ENCODE measurements around the gene ARSG.
"Not testable (repeated sequence)": the region's sequence is repeated elsewhere in the genome, so short reads cannot be mapped to it uniquely, and the experiment has no call there.

The ARSG gene

GRCh38 chr17:68260051-68260762, 31.1 kb upstream of the ARSG start:
- Histone ChIP-seq H3K4me2 (peak overlapping the region; percentile 59), H3K4me1 (ENCODE audit: low read depth, poor library complexity, severe bottlenecking) (peaks cover 44% of the 10 kb centered on the region), H3K79me2 (ENCODE audit: insufficient read depth, low read depth) (no peaks in the 10 kb centered on the region), H3K27me3 (ENCODE audit: insufficient read depth, low read depth) (no peaks in the 10 kb centered on the region), H3K9ac (no peak overlapping the region), H2AFZ (ENCODE audit: low read depth) (no peak overlapping the region), H3K36me3 (ENCODE audit: insufficient read depth) (no peaks in the 10 kb centered on the region), H3K27ac (peak overlapping the region; percentile 79; the same call in 1 of the 2 replicates), H3K4me3 (IDR thresholded peaks at IDR 0.05; ENCODE audit: insufficient read depth, low read depth, low read length) (no peak overlapping the region), H4K20me1 (ENCODE audit: insufficient read depth) (no peaks in the 10 kb centered on the region)
- no peak for TF ChIP-seq CTCF (conservative IDR thresholded peaks at IDR 0.05; ENCODE audit: low read depth, low read length)

GRCh38 chr17:68262467-68262866, 28.8 kb upstream of the ARSG start:
- H3K79me2 ChIP-seq (ENCODE audit: insufficient read depth, low read depth); H2AFZ ChIP-seq (ENCODE audit: low read depth); H4K20me1 ChIP-seq (ENCODE audit: insufficient read depth); H3K4me2 ChIP-seq; H3K9ac ChIP-seq; H3K36me3 ChIP-seq (ENCODE audit: insufficient read depth); H3K4me3 ChIP-seq (IDR thresholded peaks at IDR 0.05; ENCODE audit: insufficient read depth, low read depth, low read length); H3K27ac ChIP-seq; H3K27me3 ChIP-seq (ENCODE audit: insufficient read depth, low read depth): not testable (repeated sequence)
- peaks cover 48% of the 10 kb centered on the region for H3K4me1 ChIP-seq (ENCODE audit: low read depth, poor library complexity, severe bottlenecking)

GRCh38 chr17:68263101-68263681, 28.1 kb upstream of the ARSG start:
- peak overlapping the region; percentile 55; the same call in 1 of the 2 replicates for H3K4me2 ChIP-seq
- peak overlapping the region; percentile 30 for H3K27ac ChIP-seq
- H3K9ac ChIP-seq; H3K79me2 ChIP-seq (ENCODE audit: insufficient read depth, low read depth); H3K4me3 ChIP-seq (IDR thresholded peaks at IDR 0.05; ENCODE audit: insufficient read depth, low read depth, low read length); H3K36me3 ChIP-seq (ENCODE audit: insufficient read depth); H4K20me1 ChIP-seq (ENCODE audit: insufficient read depth); H3K27me3 ChIP-seq (ENCODE audit: insufficient read depth, low read depth): not testable (repeated sequence)
- H3K4me1 ChIP-seq (ENCODE audit: low read depth, poor library complexity, severe bottlenecking) = peaks cover 40% of the 10 kb centered on the region
- H2AFZ ChIP-seq (ENCODE audit: low read depth) = peak overlapping the region; percentile 39; the same call in 1 of the 2 replicates
- TF ChIP-seq CTCF (conservative IDR thresholded peaks at IDR 0.05; ENCODE audit: low read depth, low read length) = peak; percentile 85

- not testable (repeated sequence) for H3K36me3 ChIP-seq (ENCODE audit: insufficient read depth); H3K27ac ChIP-seq; H4K20me1 ChIP-seq (ENCODE audit: insufficient read depth); H3K27me3 ChIP-seq (ENCODE audit: insufficient read depth, low read depth); H3K4me2 ChIP-seq; H3K79me2 ChIP-seq (ENCODE audit: insufficient read depth, low read depth); H3K4me3 ChIP-seq (IDR thresholded peaks at IDR 0.05; ENCODE audit: insufficient read depth, low read depth, low read length); H3K9ac ChIP-seq; H2AFZ ChIP-seq (ENCODE audit: low read depth)
- H3K4me1 ChIP-seq (ENCODE audit: low read depth, poor library complexity, severe bottlenecking) = peaks cover 22% of the 10 kb centered on the region
These were observed 25.5 kb upstream of the ARSG start for GRCh38 chr17:68265833-68266232.

GRCh38 chr17:68273722-68274121, 17.6 kb upstream of the ARSG start:
- Histone ChIP-seq H3K4me1 (ENCODE audit: low read depth, poor library complexity, severe bottlenecking) (no peaks in the 10 kb centered on the region), H3K4me3 (IDR thresholded peaks at IDR 0.05; ENCODE audit: insufficient read depth, low read depth, low read length) (no peak overlapping the region), H3K27ac (no peak overlapping the region), H2AFZ (ENCODE audit: low read depth) (no peak overlapping the region), H3K9ac (no peak overlapping the region), H4K20me1 (ENCODE audit: insufficient read depth) (no peaks in the 10 kb centered on the region), H3K79me2 (ENCODE audit: insufficient read depth, low read depth) (no peaks in the 10 kb centered on the region), H3K27me3 (ENCODE audit: insufficient read depth, low read depth) (no peaks in the 10 kb centered on the region), H3K4me2 (no peak overlapping the region), H3K36me3 (ENCODE audit: insufficient read depth) (no peaks in the 10 kb centered on the region)
- no peak for TF ChIP-seq CTCF (conservative IDR thresholded peaks at IDR 0.05; ENCODE audit: low read depth, low read length)

- not testable (repeated sequence) for H4K20me1 ChIP-seq (ENCODE audit: insufficient read depth); H3K27me3 ChIP-seq (ENCODE audit: insufficient read depth, low read depth); H3K4me1 ChIP-seq (ENCODE audit: low read depth, poor library complexity, severe bottlenecking); H3K36me3 ChIP-seq (ENCODE audit: insufficient read depth); H3K27ac ChIP-seq; H3K79me2 ChIP-seq (ENCODE audit: insufficient read depth, low read depth); H3K9ac ChIP-seq; H2AFZ ChIP-seq (ENCODE audit: low read depth); H3K4me3 ChIP-seq (IDR thresholded peaks at IDR 0.05; ENCODE audit: insufficient read depth, low read depth, low read length); H3K4me2 ChIP-seq
These were observed 15.0 kb upstream of the ARSG start for GRCh38 chr17:68276339-68276738.
